Fibroblast of pulmonary artery (primary cell): ENCODE measurements around the gene BIRC6.

Source experiments
- DNase-seq: peaks from one replicate; pipeline ENCODE4 v3.0.0-alpha.2; 2010; ENCODE audit warnings: low read depth
- H3K4me3 ChIP-seq: replicated peaks from 2 replicates; pipeline ENCODE4 v1.5.1; 2011; ENCODE audit warnings: low read depth, mild to moderate bottlenecking, control low read depth, low read length, moderate library complexity
- TF ChIP-seq, protein P1 (sequence below): IDR thresholded peaks from 2 replicates; pipeline ENCODE4 v1.5.1; 2011; ENCODE audit warnings: mild to moderate bottlenecking, control low read depth, low read length, inconsistent platforms; ENCODE audit errors: missing control alignments

The BIRC6 gene

DNA sequence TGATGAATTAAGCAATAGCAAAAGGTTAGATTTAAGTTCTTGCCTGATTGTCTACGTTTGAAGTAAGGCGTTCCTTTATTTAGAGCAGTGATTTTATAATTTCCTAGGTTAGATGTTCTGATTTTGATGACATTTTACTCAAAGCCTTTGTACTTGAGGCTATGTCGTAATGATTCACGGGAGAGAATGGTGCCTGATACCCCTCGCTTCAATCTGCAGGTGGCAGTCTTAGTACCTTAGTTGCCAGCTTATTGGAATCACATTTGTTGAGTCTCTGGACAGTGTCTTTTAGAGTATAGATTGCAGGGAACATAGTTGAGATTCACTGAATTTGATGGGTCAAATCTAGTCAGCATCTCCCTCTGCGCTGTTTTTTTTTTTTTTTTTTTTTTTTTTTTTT, 89.5 kb downstream of the BIRC6 start:
- TF ChIP-seq, protein P1, sequence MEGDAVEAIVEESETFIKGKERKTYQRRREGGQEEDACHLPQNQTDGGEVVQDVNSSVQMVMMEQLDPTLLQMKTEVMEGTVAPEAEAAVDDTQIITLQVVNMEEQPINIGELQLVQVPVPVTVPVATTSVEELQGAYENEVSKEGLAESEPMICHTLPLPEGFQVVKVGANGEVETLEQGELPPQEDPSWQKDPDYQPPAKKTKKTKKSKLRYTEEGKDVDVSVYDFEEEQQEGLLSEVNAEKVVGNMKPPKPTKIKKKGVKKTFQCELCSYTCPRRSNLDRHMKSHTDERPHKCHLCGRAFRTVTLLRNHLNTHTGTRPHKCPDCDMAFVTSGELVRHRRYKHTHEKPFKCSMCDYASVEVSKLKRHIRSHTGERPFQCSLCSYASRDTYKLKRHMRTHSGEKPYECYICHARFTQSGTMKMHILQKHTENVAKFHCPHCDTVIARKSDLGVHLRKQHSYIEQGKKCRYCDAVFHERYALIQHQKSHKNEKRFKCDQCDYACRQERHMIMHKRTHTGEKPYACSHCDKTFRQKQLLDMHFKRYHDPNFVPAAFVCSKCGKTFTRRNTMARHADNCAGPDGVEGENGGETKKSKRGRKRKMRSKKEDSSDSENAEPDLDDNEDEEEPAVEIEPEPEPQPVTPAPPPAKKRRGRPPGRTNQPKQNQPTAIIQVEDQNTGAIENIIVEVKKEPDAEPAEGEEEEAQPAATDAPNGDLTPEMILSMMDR, result no peak
- DNase-seq, result no peak
- H3K4me3 ChIP-seq, result no peak overlapping the region

DNA sequence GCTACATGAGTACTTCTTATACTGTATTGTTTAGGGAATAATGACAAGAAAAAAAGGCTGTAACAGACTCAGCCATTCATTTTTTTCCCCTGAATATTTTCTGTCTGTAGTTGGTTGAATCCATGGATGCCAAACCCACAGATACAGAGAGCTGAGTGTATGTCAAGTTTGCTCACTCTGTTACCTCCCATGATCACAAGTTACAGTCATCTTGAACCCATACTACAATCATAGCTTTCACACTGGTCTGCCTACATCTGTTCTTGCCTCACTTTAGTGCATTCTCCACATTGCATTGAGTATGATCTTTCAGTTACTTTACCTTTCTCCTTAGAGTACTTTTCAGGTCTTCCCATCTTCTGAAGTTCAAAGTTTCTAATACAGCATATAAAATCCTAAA, 94.0 kb downstream of the BIRC6 start:
- TF ChIP-seq, protein P1, result no peak
- DNase-seq, result no peak
- no peak overlapping the region for H3K4me3 ChIP-seq

DNA sequence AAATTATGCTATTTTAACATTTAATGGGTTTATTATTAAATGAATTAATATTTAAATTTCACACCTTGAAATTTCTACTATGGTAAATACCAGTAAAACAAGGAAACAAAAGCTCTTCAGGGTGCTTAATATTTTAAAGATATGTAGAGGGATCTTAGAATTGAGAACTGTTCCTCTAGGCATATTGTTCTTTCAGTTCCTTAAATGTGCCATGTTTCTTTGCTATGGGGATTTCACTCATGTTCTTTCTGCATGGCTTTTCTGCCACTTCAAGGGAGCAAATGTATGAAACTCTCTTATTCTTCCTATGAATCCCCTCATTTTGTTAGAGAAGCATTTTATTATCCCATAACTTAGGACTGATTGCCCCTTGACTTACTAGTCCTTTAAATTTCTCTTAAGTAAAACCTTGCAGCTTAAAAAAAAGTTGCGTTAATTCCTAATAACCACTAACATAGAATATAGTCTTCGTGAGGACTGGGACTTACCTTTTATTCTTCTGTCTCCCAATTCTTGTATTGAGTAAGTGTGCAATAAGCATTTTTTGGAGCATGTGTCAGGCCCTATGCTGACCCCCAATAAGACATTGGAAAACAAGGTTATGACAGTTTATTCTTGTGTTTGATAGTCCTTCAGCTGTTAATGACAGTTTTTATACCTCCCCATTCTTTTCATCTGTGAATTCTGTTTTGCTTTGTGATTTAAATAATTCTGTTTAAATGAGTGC, 95.7 kb downstream of the BIRC6 start:
- TF ChIP-seq, protein P1, result no peak
- H3K4me3 ChIP-seq, result no peak overlapping the region
- no peak for DNase-seq

DNA sequence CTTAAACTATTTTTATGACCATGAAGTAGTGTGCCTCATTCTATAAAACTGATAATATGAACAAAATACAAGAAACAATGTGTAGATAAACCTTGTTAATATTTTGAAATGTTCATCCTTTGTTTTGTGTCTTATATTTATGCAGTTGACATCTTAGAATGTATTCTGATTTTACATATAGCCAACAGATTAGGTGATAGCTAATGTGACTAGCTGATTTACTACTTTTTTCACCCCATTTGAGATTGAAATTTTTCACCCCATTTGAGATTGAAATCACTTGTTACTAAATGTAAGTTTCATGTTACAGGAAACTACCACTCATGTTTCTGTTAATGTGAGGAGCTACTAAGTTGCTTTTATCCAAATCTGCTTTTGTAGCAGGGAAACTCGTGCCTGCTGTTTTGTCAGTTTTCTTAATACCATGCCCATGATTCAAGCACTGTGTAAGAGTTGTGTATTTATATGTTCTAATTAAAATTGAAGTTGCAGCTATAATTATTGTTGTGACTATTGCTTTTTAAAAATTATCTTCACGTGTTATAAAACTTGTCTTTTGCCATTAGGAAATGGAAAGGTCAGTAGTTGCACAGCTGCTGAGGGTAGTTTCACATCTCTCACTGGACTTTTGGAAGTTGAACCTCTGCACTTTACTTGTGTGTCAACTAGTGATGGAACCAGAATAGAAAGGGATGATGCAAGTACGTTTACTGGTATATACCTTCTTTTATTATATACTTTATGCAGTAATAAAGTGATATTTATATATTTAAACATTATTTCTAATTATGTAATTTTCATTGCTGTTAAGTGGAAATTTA, 96.6 kb downstream of the BIRC6 start:
- peak; percentile 7 for DNase-seq
- no peak overlapping the region for H3K4me3 ChIP-seq
- TF ChIP-seq, protein P1, result no peak

DNA sequence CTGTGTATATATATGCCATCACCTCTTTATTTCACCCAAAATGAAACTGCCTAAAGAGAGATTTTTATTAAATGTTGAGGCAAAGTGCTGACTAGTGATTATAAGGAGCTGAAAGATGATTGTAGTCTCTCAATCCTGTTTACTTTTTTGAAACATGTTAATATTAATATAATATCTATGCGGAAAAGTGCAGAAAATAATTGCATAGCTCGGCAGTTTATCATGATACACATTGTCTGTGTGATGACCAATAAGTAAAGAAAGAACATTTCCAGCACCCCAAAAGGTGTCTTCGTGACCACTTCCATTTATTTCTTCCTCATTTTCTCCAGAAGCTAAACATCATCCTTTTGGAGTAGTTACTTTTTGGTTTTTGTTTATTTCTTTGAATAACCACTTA, 99.0 kb downstream of the BIRC6 start:
- no peak for DNase-seq
- H3K4me3 ChIP-seq, result no peak overlapping the region
- TF ChIP-seq, protein P1, result no peak

DNA sequence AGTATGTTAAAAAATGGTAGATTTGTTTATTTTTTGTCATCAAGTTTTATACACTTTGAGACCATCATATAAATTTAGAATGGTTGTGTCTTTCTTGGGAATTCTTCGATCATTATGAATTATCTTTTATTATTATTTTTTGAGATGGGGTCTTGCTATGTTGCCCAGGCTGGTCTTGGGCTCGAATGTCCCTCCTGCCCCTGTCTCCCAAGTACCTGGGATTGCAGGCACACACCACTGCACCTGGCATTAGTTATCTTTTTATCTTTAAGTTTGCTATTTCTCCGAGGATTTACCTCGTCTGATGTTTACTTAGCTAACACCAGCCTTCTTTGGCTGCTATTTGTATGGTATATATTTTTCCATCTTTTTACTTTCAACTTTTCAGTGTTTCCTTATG, 100.0 kb downstream of the BIRC6 start:
- no peak overlapping the region for H3K4me3 ChIP-seq
- DNase-seq, result no peak
- TF ChIP-seq, protein P1, result no peak
